C4-2B (cell line): ENCODE data around the gene GNAT2.

Experiments used
- CTCF ChIP-seq: fragments of 450-650 bp; conservative IDR thresholded peaks from 2 replicates; pipeline ENCODE4 v1.5.1; 2017; ENCODE audit warnings: mild to moderate bottlenecking
- ZFX ChIP-seq: fragments of 450-650 bp; IDR thresholded peaks from 2 replicates; pipeline ENCODE4 v1.6.1; 2017

- TF ChIP-seq CTCF (no peak), ZFX (no peak)
Observed at GRCh38 chr1:109618661-109619575, 498 bp downstream of the GNAT2 start.
